ENCODE data around the gene SRC.
"Not testable (repeated sequence)": the region's sequence is repeated elsewhere in the genome, so short reads cannot be mapped to it uniquely, and the experiment has no call there.

SRC gene

DNA sequence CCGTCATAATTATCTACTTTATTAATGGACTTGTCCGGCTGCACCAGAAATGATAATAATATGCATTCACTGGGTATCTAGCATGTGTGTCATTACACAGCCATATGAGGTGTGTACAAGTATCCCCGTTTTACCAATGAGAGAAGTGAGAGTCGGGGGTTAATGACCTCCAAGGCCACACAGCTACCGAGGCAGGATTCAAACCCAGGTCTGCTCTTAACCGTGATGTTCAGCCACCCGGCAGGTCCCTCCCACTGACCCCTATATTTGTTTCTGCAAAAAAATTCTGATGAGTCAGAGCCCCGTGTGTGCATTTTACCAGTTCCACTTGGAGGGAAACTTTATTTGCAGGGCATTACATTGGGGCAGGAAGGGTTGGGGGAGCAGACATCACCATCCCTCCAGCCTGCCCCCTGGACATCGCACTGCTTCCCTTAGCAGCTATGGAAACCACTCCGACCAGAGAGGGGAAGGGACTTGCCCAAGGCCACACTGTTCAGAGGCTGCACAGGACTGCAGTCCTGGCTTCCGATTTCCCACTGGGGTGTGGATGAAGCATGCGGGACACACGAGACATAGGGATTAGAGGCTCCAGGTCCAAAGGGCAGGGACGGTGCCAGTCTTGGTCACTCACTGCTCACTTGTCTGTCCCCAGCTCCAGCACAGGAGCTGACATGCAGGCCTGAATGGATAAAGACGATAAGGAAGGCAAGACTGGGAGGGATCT, 10.1 kb upstream of the SRC start:
- H3K4me3 ChIP-seq (replicated peaks; ENCODE audit: low read depth, low read length), result no peak overlapping the region
- no peak for DNase-seq (ENCODE audit: low read depth)
- TF ChIP-seq, protein P1, sequence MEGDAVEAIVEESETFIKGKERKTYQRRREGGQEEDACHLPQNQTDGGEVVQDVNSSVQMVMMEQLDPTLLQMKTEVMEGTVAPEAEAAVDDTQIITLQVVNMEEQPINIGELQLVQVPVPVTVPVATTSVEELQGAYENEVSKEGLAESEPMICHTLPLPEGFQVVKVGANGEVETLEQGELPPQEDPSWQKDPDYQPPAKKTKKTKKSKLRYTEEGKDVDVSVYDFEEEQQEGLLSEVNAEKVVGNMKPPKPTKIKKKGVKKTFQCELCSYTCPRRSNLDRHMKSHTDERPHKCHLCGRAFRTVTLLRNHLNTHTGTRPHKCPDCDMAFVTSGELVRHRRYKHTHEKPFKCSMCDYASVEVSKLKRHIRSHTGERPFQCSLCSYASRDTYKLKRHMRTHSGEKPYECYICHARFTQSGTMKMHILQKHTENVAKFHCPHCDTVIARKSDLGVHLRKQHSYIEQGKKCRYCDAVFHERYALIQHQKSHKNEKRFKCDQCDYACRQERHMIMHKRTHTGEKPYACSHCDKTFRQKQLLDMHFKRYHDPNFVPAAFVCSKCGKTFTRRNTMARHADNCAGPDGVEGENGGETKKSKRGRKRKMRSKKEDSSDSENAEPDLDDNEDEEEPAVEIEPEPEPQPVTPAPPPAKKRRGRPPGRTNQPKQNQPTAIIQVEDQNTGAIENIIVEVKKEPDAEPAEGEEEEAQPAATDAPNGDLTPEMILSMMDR (IDR thresholded peaks at IDR 0.05; ENCODE audit: low read length, missing control alignments), result no peak

DNA sequence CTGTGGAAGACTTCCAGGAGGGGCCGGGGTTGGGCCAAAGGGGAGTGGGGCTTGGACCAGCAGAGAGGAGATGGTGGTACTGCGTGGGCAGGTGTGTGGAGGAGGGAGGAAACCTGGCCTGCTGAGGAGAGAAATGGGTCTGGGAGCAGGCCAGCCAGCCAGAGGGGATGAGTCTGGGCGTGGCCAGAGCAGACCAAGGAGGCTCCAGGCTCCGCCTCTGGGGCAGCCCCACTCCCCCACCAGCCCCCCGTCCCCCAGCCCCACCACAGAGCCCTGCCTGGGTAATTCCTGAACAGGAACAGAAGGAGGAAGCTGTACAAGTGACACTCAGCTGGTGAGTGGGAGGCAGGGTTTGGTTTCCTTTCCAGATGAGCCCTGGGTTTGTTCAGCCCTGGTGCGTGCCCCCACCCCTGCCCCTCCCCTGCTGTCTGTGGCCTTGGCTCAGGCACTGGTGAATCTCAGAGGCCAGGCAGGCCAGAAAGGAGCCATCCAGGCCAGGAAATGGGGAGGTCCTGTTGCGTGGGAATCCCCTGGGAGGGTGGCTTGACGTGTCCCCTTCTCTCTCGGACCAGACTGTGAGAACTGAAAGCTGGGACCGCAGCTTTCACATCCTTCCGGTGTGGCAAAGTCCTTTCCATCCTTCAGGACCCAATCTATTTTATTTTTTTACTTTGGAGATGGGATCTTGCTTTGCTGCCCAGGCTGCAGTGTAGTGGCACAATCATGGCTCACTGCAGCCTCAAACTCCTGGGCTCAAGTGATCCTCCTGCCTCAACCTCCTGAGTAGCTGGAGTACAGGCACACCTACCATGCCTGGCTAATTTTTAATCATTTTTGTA, 9.4 kb upstream of the SRC start:
- TF ChIP-seq, protein P1 (IDR thresholded peaks at IDR 0.05; ENCODE audit: low read length, missing control alignments), result no peak
- DNase-seq (ENCODE audit: low read depth), result peak; percentile 58
- no peak overlapping the region for H3K4me3 ChIP-seq (replicated peaks; ENCODE audit: low read depth, low read length)

DNA sequence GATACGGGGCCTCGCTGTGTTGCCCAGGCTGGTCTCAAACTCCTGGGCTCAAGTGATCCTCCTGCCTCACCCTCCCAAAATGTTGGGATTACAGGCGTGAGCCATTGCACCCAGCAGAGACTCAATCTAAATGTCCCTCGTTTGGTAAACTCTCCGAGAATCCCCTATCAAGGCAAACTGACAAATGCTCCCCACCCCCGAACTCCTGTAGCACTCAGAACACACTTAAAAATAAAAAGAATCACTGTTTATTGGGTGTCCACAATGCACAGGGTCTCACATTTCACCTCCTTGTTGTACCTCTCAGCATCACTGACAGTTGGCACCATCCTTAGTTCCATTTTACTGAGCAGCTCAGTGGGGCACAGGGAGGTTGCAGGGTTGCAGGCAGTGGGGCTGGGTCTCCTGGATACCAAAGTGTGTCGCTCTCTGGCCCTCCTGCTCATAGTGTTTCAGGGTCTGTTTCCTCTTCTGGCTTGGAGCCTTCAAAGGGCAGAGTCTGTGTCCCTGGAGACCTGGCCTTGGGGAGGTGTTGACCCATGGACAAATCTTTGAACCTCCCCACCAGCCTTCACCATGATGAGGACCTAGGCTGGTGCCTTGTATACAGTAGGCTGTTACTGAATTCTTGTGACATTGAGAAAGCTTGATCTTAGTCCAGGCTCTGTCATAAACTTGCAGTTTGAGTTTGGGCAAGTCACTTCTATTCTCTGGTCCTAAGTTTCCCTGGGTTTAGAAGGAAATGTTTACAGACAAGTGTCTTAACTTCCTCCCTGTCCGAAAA, 8.5 kb upstream of the SRC start:
- DNase-seq (ENCODE audit: low read depth), result no peak
- H3K4me3 ChIP-seq (replicated peaks; ENCODE audit: low read depth, low read length), result no peak overlapping the region
- TF ChIP-seq, protein P1 (IDR thresholded peaks at IDR 0.05; ENCODE audit: low read length, missing control alignments), result no peak

DNA sequence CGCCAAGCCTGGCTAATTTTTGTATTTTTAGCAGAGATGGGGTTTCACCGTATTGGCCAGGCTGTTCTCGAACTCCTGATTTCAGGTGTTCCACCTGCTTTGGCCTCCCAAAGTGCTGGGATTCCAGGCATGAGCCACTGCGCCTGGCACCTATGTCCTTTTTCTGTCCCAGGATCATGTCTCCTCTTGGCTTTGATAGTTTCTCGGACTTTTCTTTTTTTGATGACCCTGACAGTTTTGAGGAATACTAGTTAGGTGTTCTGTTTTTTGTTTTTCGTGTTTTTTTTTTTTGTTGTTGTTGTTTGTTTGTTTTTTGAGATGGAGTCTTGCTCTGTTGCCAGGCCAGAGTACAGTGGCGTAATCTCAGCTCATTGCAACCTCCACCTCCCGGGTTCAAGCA, 7.6 kb upstream of the SRC start:
- H3K4me3 ChIP-seq (replicated peaks; ENCODE audit: low read depth, low read length), result not testable (repeated sequence)

DNA sequence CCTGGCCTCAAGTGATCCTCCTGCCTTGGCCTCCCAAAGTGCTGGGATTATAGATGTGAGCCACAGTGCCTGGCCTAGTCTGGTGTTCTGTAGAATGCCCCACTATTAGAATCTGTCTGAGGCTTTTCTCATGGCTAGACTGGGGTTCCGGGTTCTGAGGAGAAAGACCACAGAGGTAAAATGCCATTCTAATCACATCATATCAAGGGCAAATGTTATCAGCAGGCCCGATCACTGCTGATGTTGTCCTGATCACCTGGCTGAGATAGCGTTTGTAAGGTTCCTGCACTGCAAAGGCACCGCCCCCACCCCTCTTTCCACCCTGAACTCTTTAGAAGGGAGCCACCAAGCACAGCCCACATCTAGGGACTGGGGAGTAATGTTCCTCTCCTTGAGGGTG, 6.7 kb upstream of the SRC start:
- DNase-seq (ENCODE audit: low read depth), result no peak
- no peak overlapping the region for H3K4me3 ChIP-seq (replicated peaks; ENCODE audit: low read depth, low read length)
- TF ChIP-seq, protein P1 (IDR thresholded peaks at IDR 0.05; ENCODE audit: low read length, missing control alignments), result no peak

More for the DNA sequence above, 7.6 kb upstream of the SRC start:
- DNase-seq (ENCODE audit: low read depth), result not testable (repeated sequence)

DNA sequence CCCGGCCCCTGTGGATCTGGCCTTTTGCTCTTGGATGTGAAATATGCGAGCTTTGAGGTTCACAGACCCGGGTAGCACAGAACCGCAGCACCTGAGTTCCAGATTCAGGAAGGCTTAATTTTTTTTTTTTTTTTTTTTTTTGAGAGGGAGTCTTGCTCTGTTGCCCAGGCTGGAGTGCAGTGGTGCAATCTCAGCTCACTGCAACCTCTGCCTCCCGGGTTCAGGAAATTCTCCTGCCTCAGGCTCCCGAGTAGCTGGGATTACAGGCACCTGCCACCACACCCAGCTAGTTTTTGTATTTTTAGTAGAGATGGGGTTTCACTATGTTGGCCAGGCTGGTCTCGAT, 6.2 kb upstream of the SRC start:
- not testable (repeated sequence) for DNase-seq (ENCODE audit: low read depth); H3K4me3 ChIP-seq (replicated peaks; ENCODE audit: low read depth, low read length)

DNA sequence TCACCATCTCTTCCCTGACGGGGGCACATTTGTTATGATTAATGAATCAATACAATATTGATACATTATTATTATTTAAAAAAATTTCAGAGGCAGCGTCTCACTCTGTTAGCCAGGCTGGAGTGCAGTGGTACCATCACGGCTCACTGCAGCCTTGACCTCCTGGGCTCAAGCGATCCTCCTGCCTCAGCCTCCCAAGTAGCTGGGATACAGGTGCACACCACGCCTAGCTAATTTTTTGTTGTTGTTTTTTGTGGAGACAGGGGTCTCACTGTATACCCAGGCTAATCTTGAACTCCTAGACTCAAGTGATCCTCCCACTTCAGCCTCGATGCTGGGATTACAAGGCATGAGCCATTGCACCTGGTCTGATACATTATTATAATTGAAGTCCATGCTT, 4.9 kb upstream of the SRC start:
- no peak overlapping the region for H3K4me3 ChIP-seq (replicated peaks; ENCODE audit: low read depth, low read length)
- TF ChIP-seq, protein P1 (IDR thresholded peaks at IDR 0.05; ENCODE audit: low read length, missing control alignments), result no peak
- DNase-seq (ENCODE audit: low read depth), result no peak

Data from fibroblast of pulmonary artery (primary cell).